Upper lobe of left lung (tissue), 4 donors: Measurements from ENCODE around the gene CFTR.

Experiments used
- EP300 ChIP-seq, 4 donors: sonication (generic); formaldehyde crosslinking; IDR thresholded peaks; one replicate each; pipeline ENCODE4 v1.5.1; 2017; ENCODE audit warnings: antibody characterized with exemption in 4 of 4, control low read depth in 2 of 4
- POLR2AphosphoS5 ChIP-seq, 2 donors: sonication (generic); formaldehyde crosslinking; IDR thresholded peaks; one replicate each; pipeline ENCODE4 v1.5.1; 2017; ENCODE audit warnings: antibody characterized with exemption in 2 of 2
- TF ChIP-seq, protein P1 (sequence below), 6 experiments: fragments of 450-650 bp in 4 of 6; fragments of 200-600 bp in 2 of 6; sonication (generic) in 2 of 6; IDR thresholded peaks; one replicate each; pipeline ENCODE4 v1.5.1; 2016 to 2019; ENCODE audit warnings: antibody characterized with exemption in 6 of 6

DNA sequence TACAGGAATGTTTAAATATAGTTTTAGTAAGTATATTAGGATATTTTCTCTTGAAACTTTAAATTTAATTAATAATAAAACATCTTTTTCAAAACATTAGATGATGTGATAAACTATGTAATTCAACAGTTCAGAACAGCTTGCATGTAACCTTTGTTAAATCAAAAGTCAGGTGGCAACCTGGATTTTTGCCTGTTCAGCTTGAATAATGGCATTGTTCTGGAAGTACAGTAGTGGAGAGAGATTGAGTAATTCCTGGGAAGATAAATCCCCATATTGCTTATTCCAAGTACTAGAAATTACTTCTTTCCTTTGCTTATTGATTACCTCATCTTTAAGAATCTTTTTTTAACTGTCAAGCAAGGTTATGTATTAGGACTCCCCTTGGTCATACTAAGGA is 20.1 kb upstream of the CFTR start:
- TF ChIP-seq, protein P1, sequence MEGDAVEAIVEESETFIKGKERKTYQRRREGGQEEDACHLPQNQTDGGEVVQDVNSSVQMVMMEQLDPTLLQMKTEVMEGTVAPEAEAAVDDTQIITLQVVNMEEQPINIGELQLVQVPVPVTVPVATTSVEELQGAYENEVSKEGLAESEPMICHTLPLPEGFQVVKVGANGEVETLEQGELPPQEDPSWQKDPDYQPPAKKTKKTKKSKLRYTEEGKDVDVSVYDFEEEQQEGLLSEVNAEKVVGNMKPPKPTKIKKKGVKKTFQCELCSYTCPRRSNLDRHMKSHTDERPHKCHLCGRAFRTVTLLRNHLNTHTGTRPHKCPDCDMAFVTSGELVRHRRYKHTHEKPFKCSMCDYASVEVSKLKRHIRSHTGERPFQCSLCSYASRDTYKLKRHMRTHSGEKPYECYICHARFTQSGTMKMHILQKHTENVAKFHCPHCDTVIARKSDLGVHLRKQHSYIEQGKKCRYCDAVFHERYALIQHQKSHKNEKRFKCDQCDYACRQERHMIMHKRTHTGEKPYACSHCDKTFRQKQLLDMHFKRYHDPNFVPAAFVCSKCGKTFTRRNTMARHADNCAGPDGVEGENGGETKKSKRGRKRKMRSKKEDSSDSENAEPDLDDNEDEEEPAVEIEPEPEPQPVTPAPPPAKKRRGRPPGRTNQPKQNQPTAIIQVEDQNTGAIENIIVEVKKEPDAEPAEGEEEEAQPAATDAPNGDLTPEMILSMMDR (IDR thresholded peaks at IDR 0.05) = no peak
- no peak for TF ChIP-seq POLR2AphosphoS5 (IDR thresholded peaks at IDR 0.05)
- no peak for TF ChIP-seq EP300 (IDR thresholded peaks at IDR 0.05)
